NCI-H2171 treated with DMSO at 0.1 percent for 48 hours (cell line): ENCODE results near the gene ADD1.
"Not testable (repeated sequence)": the region's sequence is repeated elsewhere in the genome, so short reads cannot be mapped to it uniquely, and the experiment has no call there.

ENCODE experiments used
- DNase-seq: peaks from one replicate; lab custom pipeline; 2025; lab: John Stamatoyannopoulos, UW

Gene ADD1

DNA sequence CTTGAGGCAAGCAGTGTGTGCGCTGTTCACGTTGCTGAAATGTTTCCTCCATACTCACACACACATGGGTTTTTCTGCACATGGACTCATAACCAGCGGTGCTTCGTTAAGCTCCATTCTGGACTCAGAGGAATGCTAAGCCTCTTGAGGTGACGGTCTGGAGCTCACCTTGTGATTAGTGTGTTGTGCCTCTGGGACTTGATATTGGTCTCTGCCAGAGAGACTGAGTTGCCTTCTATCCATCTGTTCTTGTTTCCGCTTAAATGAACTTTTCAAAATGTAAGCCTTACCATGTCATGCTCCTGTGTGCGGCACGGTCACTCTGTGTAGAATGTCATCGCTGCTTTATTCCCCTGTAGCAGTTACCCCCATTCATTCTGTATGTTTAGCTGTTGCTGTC lies 42.5 kb downstream of the ADD1 start:
- peak; percentile 74 for DNase-seq

DNA sequence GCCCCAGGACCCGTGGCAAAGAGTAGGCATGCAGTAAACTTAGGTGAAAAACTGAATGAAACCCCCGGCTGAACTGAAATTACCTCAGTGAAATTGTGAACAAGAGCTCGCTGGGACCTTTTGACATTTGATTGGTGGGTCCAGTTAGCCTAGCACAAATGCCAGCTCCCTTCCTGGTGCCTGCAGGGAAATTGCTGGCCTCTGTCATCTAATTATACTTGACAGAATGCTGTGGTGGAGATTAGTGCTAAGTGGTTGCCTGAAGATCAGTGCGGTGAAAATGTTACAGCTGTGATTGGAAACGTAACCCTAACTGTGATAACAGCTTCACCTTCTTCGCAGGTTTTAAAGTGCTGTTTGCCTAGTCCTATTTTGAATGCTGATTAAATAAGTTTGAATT lies 43.0 kb downstream of the ADD1 start:
- peak; percentile 57 for DNase-seq

DNA sequence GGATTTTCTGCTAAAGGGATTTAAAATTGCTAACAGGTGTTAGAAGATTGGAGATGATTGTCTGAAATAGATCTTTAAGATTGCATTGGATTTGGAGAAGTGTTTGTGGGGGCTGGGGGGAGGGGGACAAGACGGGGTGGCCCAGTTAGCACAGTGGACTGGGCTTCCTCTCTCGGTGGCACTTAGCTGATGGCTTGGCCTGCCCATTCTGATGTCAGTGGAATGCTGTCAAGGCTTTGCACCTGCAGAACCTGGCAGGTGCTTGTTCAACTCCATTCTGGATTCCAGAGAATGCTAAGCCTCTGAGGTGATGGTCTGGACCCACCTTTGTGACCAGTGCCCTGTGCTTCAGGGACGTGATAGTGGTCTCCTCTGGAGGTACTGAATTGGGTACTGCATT lies 43.7 kb downstream of the ADD1 start:
- DNase-seq, result no peak

- DNase-seq, result no peak
These were observed 45.2 kb downstream of the ADD1 start for GRCh38 chr4:2888886-2889285.

GRCh38 chr4:2891294-2891693 lies 47.6 kb downstream of the ADD1 start:
- no peak for DNase-seq

- no peak for DNase-seq
These were observed 50.1 kb downstream of the ADD1 start for GRCh38 chr4:2893772-2894171.

GRCh38 chr4:2898001-2898400 lies 54.4 kb downstream of the ADD1 start:
- DNase-seq, result no peak

DNA sequence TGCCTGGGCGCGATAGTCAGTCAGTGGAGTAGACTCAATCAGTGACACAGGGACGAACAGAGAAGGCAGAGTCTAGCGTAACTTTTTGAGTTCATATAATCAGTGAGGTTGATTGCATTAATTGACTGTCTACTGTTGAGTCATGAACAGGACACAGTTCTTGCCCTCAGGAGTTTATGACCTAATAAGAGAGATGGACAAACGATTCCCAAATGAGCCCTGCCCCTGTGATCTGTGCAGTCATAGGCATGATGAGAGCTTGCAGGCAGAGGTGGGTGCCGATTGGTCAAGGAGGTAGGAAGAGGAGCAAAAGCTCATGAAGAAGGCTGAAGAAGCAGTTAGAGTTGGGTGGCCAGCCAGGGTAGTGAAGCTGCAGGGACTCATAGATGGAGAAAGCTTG lies 57.1 kb downstream of the ADD1 start:
- no peak for DNase-seq

GRCh38 chr4:2901186-2901585 lies 57.5 kb downstream of the ADD1 start:
- DNase-seq, result no peak

GRCh38 chr4:2902126-2902525 lies 58.5 kb downstream of the ADD1 start:
- DNase-seq, result no peak

DNA sequence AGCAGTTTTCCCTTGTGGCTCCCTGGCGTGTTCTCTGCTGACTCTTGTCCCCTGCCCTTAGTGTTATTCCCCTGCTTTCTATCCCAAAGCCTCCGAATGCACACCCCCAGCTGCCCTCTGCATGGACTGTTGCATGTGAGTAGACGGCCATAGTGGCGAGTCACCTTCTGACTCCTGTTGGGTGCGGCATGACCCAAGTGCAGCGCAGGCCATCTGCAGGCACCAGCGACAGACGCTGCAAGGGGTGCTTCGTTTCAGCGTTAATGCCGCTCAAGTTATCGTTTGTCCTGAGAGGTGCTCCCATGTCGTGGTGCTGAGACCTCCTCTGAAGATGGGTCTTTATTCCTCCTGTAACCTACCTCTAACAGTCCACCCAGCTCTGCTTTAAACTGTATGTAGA lies 61.9 kb downstream of the ADD1 start:
- no peak for DNase-seq

DNA sequence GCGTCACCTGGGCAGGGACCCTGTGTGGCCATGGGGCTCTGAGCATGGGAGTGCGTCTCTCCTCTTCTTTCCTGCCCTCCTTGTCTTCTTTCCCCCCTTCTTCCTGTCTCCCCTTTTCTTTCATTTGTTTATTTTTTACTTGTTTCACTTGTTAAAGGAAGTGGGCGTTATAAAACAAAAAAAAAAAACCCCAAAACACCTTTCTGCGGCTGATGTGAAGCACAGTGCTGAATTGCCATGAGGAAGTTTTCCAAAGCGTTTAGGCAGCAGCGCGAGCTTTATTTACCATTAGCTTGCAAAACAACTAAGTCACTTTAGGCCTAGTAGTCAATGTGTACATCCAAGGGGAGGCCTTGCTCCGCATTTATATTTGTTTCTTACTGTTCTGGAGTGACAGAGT lies 62.6 kb downstream of the ADD1 start:
- DNase-seq, result no peak

- no peak for DNase-seq
These were observed 63.6 kb downstream of the ADD1 start for GRCh38 chr4:2907226-2907625.

GRCh38 chr4:2907706-2908293 lies 64.2 kb downstream of the ADD1 start:
- no peak for DNase-seq

GRCh38 chr4:2908686-2909085 lies 65.0 kb downstream of the ADD1 start:
- no peak for DNase-seq

DNA sequence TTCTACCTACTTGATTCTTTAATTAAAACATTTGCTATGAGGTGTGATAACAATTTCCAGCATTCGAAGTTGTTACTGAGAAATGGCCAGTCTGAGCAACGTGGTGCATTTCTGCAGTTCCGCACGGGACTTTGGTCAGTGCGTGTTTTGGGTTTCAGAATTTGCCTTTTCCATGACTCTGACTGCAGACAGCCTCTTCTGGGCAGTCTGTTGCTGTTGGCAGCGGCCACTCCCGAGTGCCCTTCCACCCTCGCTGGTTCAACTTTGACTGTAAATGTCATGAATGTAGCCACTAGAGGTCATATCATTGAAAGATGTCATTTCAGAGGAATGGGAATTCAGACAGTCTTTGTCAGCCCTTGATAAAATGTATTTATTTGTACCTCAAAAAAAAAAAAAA lies 65.9 kb downstream of the ADD1 start:
- no peak for DNase-seq

- no peak for DNase-seq
These were observed 66.8 kb downstream of the ADD1 start for GRCh38 chr4:2910409-2910808.

GRCh38 chr4:2911868-2912267 lies 68.2 kb downstream of the ADD1 start:
- no peak for DNase-seq

DNA sequence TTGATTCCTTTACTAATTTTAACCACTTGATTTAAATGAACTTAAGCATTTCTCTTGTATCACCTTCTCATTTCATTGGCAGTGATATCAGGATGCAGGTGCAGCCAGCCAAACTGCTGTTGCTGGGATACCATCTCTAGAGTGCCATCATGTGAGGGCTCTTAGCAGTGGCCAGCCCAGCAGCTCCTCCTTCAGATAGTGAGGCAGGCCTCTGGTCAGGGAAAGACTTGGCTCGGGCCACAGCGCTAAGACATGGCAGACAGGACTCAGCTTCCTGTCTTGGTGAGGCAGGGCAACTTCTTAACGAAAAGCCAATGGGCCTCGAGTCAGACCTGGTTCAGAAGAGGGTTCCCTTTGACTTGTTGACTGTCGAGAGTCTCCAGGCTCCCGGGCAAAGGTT lies 69.5 kb downstream of the ADD1 start:
- no peak for DNase-seq

- no peak for DNase-seq
These were observed 70.8 kb downstream of the ADD1 start for GRCh38 chr4:2914256-2915126.

GRCh38 chr4:2915789-2916188 lies 72.1 kb downstream of the ADD1 start:
- DNase-seq, result no peak

- not testable (repeated sequence) for DNase-seq
These were observed 73.1 kb downstream of the ADD1 start for GRCh38 chr4:2916696-2917095.

DNA sequence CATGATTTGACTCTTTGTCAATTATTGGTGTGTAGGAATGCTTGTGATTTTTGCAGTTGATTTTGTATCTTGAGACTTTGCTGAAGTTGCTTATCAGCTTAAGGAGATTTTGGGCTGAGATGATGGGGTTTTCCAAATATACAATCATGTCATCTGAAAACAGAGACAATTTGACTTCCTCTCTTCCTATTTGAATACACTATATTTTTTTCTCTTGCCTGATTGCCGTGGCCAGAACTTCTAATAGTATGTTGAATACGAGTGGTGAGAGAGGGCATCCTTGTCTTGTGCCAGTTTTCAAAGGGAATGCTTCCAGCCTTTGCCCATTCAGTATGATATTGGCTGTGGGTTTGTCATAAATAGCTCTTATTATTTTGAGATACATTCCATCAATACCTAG lies 74.7 kb downstream of the ADD1 start:
- DNase-seq, result not testable (repeated sequence)

DNA sequence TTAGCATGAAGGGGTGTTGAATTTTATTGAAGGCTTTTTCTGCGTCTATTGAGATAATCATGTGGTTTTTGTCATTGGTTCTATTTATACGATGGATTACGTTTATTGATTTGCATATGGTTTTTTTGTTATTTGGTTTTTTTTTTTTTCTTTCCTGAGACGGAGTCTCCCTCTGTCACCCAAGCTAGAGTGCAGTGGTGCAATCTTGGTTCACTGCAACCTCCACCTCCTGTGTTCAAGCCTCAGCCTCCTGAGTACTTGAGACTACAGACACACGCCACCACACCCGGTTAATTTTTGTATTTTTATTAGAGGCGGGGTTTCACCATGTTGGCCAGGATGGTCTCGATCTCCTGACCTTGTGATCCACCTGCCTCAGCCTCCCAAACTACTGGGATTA lies 75.1 kb downstream of the ADD1 start:
- not testable (repeated sequence) for DNase-seq
